T-helper 17 cell (primary cell): ENCODE measurements around the gene PLCD3. TPM values are rescaled to one million over a fixed set of nuclear protein-coding genes. Genes with fewer than 3 reads are reported as not detected.
A peak's percentile ranks its signal among the peaks of the same experiment; 100 is the strongest.

Experiments used
- ATAC-seq: fragments of 150-1000 bp; cut with Tn5 transposase; 2 replicates; pipeline ENCODE4 v1.10.0; 2021; ENCODE audit warnings: mild to moderate bottlenecking, moderate library complexity
- DNase-seq, 3 donors: peaks; one replicate each; pipeline versions ENCODE4 v3.0.0 to v3.0.0-alpha.2; 2020 to 2021
- H3K9me3 ChIP-seq: one replicate; pipeline ENCODE4 v1.7.0; 2013; ENCODE audit warnings: low read length, mild to moderate bottlenecking; ENCODE audit not compliant: control insufficient read depth, poor library complexity, severe bottlenecking
- H3K27ac Mint-ChIP-seq: one replicate; pipeline ENCODE4 v1.8.0; 2022; ENCODE audit warnings: mild to moderate bottlenecking, moderate library complexity, mixed read lengths
- H3K27me3 Mint-ChIP-seq: one replicate; pipeline ENCODE4 v1.8.0; 2022; ENCODE audit warnings: mixed read lengths
- H3K36me3 Mint-ChIP-seq: one replicate; pipeline ENCODE4 v1.8.0; 2022; ENCODE audit warnings: low read depth, mixed read lengths
- H3K4me1 Mint-ChIP-seq: one replicate; pipeline ENCODE4 v1.8.0; 2022; ENCODE audit warnings: mild to moderate bottlenecking, mixed read lengths
- H3K4me3 Mint-ChIP-seq: one replicate; pipeline ENCODE4 v1.8.0; 2022; ENCODE audit warnings: mild to moderate bottlenecking, moderate library complexity, mixed read lengths
- total RNA-seq, 4 donors: library from RNA in 2 of 4; stranded (reverse) in 2 of 4; gene quantifications; one replicate each; pipeline ENCODE4 v1.2.3 and lab custom pipeline; 2022 to 2026

Gene PLCD3
- total RNA-seq, 2 donors from 2014 or later: 3.7 to 5.0 TPM

DNA sequence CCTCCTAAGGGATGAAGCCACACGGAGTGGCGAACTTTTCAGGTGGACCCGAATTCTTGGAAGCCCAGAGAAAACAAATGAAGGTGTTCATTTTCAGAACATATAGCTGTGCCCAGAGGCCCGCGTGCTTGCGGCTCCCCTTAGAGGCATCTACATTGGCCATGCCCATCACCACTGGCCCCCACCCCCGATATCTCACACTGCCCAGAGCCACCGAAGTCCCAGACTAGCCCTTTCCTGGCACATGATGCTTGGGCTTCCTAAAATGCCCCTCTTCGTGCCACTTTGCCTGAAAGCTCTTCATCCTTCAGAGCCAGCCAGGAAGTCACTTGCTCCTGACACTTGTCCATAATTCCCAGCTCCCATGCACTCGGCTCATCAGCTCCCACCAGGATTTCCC lies 13.9 kb upstream of the PLCD3 start:
- H3K9me3 ChIP-seq: no peaks in the 10 kb centered on the region
- Mint-ChIP-seq H3K27ac (peak overlapping the region; percentile 79), H3K27me3 (peaks cover 5% of the 10 kb centered on the region), H3K4me3 (peak overlapping the region; percentile 88), H3K4me1 (peaks cover 40% of the 10 kb centered on the region), H3K36me3 (peaks cover 4% of the 10 kb centered on the region)
- no peak for DNase-seq
- no peak for ATAC-seq

DNA sequence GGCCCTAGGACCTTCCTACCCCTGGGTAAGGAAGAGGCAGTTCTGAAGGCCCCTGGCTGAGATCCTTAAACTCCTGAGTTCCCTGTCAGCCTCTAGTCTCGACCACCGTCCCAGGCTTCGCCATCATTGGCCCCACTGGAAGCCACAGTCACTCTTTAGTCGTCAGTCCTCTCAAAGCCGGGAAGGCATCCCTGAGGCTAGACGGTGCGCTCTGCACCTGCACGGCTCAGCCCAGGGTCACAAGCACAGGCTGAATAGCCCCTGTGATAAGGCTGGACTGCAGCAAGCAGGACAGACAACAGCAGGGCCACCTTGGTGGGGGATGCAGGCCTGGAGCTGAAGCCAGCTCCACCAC lies 12.7 kb upstream of the PLCD3 start:
- Mint-ChIP-seq H3K4me3 (peak overlapping the region; percentile 72), H3K36me3 (peaks cover 4% of the 10 kb centered on the region), H3K27me3 (peaks cover 5% of the 10 kb centered on the region), H3K27ac (peak overlapping the region; percentile 21), H3K4me1 (peaks cover 36% of the 10 kb centered on the region)
- DNase-seq (no peak), ATAC-seq (no peak)
- no peaks in the 10 kb centered on the region for H3K9me3 ChIP-seq

DNA sequence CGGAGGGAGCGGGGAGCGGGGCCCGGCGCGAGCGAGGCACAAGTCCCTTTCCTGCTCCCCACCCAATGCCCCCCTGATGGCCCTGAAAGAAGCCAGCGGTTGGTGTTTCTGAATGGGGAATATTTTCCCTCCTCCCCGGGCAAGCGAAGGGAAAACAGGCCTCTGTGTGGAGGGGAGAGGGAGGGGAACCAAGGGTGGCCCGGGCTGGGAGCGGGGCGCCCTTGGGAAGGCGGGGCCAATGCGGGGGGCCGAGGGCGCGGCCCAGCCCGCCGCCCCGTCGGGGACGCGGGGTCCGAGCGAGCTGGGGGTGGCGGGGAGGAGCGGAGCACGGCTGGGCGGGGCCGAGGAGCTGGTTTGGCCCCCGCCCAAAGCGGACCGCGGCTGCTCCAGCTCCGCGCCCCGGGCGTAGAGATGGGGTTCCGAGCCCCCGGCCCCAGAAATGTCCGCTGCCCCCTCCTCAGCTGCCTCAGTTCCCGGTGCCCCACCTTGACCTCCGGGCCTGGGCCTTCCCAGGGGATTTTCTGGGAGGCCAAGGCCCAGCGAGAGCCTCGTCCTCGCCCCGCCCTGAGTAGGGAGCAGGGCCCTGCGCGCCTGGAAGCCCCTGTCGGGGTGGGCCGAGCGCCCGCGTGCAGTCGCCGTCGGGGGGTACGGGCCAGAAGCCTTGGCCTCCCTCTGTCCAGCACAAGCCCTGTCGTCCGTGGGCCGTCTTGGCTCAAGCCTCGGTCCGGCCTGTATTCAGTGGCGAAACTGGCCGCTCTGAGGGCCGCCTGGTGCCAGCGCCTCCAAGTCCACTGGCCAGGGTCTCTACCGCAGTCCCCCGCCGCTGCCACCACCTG lies 12.1 kb upstream of the PLCD3 start:
- Mint-ChIP-seq H3K27me3 (peaks cover 5% of the 10 kb centered on the region), H3K4me3 (peak overlapping the region; percentile 72), H3K27ac (peak overlapping the region; percentile 21), H3K36me3 (peaks cover 4% of the 10 kb centered on the region), H3K4me1 (peaks cover 31% of the 10 kb centered on the region)
- ATAC-seq (no peak), DNase-seq (peak in 1 of 3 donors; percentile 17)
- H3K9me3 ChIP-seq: no peaks in the 10 kb centered on the region

DNA sequence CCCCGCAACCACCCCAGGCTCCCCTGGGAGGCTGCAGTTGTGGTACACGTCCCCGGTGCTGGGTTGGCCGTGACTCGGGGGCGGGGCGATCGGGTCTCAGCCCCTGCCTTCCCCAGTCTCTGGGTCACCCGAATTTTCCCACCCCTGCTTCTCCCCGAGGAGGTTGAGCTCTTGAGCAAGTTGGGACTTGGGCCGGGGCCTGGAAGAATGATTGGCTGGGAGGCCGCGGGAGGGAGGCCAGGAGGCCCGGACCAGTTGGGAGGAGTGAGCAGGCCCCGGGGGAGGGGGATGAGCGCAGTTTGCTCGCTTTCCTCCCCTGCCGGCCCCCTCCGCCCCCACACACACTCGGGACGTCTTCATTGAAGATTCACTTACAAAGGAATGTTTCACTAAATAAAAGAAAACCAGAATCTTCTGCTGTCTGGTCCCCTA lies 11.5 kb upstream of the PLCD3 start:
- no peak for ATAC-seq
- DNase-seq: no peak
- Mint-ChIP-seq H3K27me3 (peaks cover 5% of the 10 kb centered on the region), H3K36me3 (peaks cover 4% of the 10 kb centered on the region), H3K27ac (peak overlapping the region; percentile 21), H3K4me1 (peaks cover 28% of the 10 kb centered on the region), H3K4me3 (peak overlapping the region; percentile 67)
- no peaks in the 10 kb centered on the region for H3K9me3 ChIP-seq

DNA sequence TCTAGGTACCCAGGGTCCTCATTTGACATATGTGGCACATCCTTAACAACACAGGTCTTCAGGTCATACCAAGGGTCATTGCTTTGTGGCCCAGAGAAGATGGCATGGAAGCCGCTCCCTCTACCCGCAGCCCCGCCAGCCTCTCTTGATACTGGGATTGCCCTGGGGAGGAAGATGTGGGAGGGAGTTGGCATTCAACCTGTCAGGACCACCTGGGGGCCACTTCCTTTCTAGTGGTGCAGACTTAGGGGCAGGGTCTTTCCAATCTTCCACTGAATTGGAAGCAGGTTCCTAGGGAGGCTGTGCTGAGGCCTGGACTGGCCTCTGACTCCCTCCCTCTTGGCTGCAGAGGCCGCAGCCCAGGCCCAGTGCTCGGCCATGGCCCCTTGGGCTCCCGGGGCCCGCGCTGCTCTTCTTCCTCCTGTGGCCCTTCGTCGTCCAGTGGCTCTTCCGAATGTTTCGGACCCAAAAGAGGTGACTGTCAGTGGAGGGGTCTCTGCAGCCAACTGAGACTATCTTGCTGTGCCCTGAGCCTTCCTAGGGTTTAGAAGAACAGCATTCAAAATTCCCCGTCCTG lies 10.9 kb upstream of the PLCD3 start:
- no peaks in the 10 kb centered on the region for H3K9me3 ChIP-seq
- peak overlapping the region; percentile 21 for H3K27ac Mint-ChIP-seq

DNA sequence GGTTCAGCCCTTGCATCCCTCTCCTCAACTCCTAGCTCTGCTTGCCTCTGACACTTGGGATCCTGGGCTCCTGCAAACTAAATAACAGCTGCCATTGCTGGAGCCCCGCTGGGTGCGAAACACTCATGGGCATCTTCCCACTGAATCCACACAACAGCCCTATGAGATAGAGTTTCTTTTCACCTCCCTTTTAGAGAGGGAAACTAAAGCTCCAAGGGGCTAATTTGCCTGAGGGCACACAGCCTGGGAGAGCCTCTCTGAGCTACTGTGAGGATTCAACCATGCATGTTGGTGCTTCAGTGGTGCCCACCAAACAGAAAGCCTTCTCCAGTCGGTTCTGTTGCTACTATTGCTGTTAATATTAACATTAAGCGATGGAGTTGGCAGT lies 7.2 kb upstream of the PLCD3 start:
- no peaks in the 10 kb centered on the region for H3K27me3 Mint-ChIP-seq
- DNase-seq (no peak), ATAC-seq (no peak)
- no peak overlapping the region for H3K4me3 Mint-ChIP-seq
- peaks cover 16% of the 10 kb centered on the region for H3K4me1 Mint-ChIP-seq
- H3K27ac Mint-ChIP-seq: peak overlapping the region; percentile 43
- no peaks in the 10 kb centered on the region for H3K9me3 ChIP-seq
- H3K36me3 Mint-ChIP-seq: no peaks in the 10 kb centered on the region

More for the DNA sequence above, 10.9 kb upstream of the PLCD3 start:
- Mint-ChIP-seq H3K4me3 (peak overlapping the region; percentile 58), H3K4me1 (peaks cover 24% of the 10 kb centered on the region), H3K27me3 (peaks cover 5% of the 10 kb centered on the region), H3K36me3 (peaks cover under 1% of the 10 kb centered on the region)
- no peak for ATAC-seq
- no peak for DNase-seq

DNA sequence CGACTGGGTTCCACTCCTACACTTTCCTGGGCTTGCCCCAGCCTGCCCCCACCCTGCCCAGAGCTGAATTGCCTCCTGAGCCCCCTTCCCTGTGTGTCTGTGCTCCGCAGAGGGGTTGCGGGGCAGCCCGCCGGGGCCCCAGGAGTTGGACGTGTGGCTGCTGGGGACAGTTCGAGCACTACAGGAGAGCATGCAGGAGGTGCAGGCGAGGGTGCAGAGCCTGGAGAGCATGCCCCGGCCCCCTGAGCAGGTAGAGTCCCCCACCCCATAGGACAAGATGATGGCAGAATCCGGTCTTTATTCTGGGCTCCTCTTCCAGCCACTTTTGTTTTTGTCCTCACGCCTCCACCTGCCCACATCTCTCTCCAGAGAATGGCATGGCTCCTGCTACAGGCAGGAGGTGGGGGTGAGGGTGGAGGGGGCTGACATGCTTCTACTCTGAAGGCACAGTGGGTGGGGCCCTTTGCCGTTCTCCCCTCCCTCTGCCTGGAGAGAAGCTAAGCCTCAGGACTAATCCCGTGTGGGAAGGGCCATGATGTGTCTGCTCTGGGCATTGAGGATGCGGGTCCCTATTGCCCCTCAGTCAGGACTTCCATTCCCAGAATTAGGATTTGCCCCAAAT lies 6.7 kb upstream of the PLCD3 start:
- H3K27ac Mint-ChIP-seq: no peak overlapping the region
- H3K4me1 Mint-ChIP-seq: peaks cover 16% of the 10 kb centered on the region
- no peaks in the 10 kb centered on the region for H3K36me3 Mint-ChIP-seq
- H3K4me3 Mint-ChIP-seq: no peak overlapping the region
- no peak for DNase-seq
- H3K27me3 Mint-ChIP-seq: no peaks in the 10 kb centered on the region
- ATAC-seq: no peak
- H3K9me3 ChIP-seq: no peaks in the 10 kb centered on the region

DNA sequence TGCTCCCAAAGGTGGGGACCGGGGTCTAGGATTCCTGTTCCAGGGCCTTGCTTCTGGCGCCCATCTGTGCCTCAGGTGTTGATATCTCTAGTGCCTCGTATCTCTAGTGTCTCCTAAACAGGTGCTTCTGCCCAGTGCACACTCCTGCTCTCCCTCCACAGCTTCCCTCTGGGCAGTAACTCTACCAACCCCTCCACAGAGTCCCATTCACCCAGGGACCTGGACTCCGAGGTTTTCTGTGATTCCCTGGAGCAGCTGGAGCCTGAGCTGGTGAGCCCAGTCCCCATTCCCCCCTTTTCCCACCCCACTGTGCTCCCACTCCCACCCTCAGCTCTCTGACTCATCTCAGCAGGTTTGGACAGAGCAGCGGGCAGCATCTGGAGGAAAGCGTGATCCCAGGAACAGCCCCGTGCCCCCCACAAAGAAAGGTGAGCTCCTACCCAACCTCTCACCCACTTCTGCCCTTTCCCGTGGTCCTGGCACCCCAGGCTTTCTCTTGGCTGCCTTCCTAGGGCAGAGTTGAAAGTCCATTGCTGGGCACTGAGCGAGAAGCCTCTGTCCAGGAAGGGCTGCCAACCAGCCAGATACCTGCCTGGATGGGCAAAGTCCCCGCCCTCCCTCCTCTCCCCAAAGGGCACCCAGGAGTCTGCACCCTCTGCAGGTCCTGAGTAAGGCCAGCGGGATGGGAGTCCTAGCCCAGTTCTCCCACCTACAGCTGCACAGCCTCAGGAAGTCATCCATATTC lies 5.4 kb upstream of the PLCD3 start:
- Mint-ChIP-seq H3K36me3 (no peaks in the 10 kb centered on the region), H3K4me1 (peaks cover 18% of the 10 kb centered on the region), H3K27ac (no peak overlapping the region), H3K27me3 (no peaks in the 10 kb centered on the region), H3K4me3 (peak overlapping the region; percentile 39)
- DNase-seq (no peak), ATAC-seq (no peak)
- H3K9me3 ChIP-seq: no peaks in the 10 kb centered on the region

DNA sequence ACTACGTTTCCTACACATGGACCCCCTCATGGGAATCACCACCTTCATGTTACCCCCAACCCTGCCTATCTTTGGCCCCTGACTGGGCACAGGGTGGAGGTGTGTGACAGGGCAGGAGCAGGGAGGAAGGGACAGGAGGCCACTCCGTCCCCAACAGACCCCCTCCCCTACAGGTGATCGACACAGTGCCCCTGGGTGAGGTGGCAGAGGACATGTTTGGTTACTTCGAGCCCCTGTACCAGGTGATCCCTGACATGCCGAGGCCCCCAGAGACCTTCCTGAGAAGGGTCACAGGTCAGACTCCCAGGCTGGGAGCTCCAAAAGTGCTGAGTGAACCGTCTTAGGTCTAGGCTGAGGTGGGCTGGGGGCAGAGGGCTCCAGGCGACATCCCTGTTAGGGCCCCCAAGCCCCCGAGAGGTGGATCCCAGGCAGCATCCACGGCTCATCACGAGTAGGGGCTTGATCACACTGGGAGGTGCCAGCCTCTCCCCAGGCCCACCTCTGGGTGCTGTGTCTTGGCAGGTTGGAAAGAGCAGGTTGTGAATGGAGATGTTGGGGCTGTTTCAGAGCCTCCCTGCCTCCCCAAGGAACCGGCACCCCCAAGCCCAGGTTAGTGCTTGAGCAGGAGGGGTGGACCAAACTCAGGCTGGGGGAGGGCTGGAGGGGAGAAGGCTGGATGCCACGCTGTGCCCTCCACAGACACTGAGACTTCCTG lies 4.7 kb upstream of the PLCD3 start:
- Mint-ChIP-seq H3K27me3 (no peaks in the 10 kb centered on the region), H3K4me1 (peaks cover 18% of the 10 kb centered on the region), H3K36me3 (no peaks in the 10 kb centered on the region), H3K27ac (peak overlapping the region; percentile 80), H3K4me3 (peak overlapping the region; percentile 87)
- ATAC-seq (no peak), DNase-seq (no peak)
- no peaks in the 10 kb centered on the region for H3K9me3 ChIP-seq

DNA sequence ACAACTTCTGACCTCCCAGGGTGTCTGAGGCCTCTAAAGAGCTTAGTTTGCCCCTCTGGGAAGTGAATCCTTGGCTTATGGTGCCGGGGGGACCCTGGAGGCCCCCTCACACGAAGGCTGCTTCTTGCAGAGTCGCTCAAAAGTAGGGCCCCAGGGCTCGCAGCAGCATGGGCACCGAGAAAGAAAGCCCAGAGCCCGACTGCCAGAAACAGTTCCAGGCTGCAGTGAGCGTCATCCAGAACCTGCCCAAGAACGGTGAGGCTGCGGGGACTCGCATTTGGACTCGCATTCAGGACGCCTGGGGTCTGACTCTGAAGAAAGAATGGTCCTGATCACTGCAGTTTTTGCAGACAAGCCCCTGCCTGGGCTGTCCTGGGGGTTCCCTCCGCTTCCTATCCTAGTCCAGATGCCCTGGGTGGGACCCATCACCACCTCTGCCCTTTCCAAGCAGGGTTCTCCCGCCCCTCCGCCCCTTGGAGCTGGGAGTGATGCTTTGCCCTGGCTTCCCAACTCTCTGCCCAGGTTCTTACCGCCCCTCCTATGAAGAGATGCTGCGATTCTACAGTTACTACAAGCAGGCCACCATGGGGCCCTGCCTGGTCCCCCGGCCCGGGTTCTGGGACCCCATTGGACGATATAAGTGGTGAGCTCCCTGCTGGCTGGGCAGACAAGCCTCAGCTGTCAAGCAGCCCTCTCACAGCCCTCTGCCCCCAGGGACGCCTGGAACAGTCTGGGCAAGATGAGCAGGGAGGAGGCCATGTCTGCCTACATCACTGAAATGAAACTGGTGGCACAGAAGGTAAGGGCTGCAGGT lies 3.9 kb upstream of the PLCD3 start:
- no peaks in the 10 kb centered on the region for H3K36me3 Mint-ChIP-seq
- no peak for DNase-seq

DNA sequence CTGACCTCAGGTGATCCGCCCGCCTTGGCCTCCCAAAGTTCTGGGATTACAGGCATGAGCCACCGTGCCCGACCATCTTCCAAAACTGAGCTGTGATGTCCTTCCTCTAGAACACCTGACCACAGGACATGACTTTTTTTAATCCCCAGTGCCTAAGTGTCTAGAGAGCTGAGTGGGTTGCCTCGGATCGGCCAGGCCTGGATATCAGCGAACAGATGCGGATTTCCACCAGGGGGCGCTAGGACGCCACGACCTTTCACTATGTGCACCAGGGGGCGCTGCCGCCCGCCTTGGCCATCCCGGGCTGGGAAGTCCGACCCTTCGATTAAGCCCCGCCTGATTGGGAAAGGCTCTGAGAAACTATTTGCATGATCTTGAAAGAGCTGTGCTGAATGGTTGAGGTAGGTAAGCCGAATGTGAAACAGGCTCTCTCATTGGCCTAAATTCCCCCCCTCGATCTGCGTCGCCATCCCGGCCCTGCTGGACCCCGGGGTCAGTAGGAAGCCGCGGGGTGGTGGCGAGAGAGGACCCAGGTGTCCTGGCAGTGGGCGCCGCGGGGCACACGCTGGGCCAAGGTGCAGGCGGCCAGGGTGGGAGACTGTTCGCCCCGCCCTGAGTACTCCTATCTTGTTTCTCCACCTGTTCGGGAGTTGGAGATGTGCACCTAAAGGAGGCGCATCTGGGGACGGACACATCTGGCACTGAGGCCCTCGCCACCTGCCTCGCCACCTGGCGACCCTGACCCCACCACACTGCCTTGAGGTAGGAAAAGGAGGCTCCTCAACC lies 3.1 kb upstream of the PLCD3 start, which contains the start of gene ACBD4:
Gene ACBD4 (plus strand): TSS at position 496 of the 786 bp plus-strand sequence. CDS start 458 bp downstream, outside the sequence.
- Mint-ChIP-seq H3K27ac (peak within 1 kb of the TSS; percentile 80), H3K4me1 (peaks cover 13% of the 10 kb centered on the region), H3K4me3 (peak within 1 kb of the TSS; percentile 87), H3K27me3 (no peaks in the 10 kb centered on the region), H3K36me3 (no peaks in the 10 kb centered on the region)
- DNase-seq: peak; percentile 93 to 100 (median 94)
- peak; percentile 89 for ATAC-seq
- no peaks in the 10 kb centered on the region for H3K9me3 ChIP-seq

More for the DNA sequence above, 3.9 kb upstream of the PLCD3 start:
- Mint-ChIP-seq H3K4me3 (peak overlapping the region; percentile 87), H3K4me1 (peaks cover 17% of the 10 kb centered on the region), H3K27ac (peak overlapping the region; percentile 80), H3K27me3 (no peaks in the 10 kb centered on the region)
- no peaks in the 10 kb centered on the region for H3K9me3 ChIP-seq
- ATAC-seq: no peak
